CD4-positive, alpha-beta T cell treated with Interleukin-15 for 4 hours (primary cell): ENCODE results near the gene CCNJL.

Experiments used
- DNase-seq: peaks from one replicate; pipeline ENCODE4 v3.0.0-alpha.2; 2020; ENCODE audit warnings: low spot score

Gene CCNJL

GRCh38 chr5:160333721-160334120 is 21.4 kb upstream of the CCNJL start:
- no peak for DNase-seq

- DNase-seq, result no peak
Observed at GRCh38 chr5:160330212-160330611, 17.8 kb upstream of the CCNJL start.

- DNase-seq, result no peak
Observed at GRCh38 chr5:160327818-160328217, 15.5 kb upstream of the CCNJL start.

GRCh38 chr5:160326981-160327380 is 14.6 kb upstream of the CCNJL start:
- DNase-seq, result no peak

GRCh38 chr5:160325716-160326115 is 13.4 kb upstream of the CCNJL start:
- no peak for DNase-seq

GRCh38 chr5:160324886-160325285 is 12.5 kb upstream of the CCNJL start:
- DNase-seq, result no peak

- DNase-seq, result no peak
Observed at GRCh38 chr5:160318409-160318808, 6.0 kb upstream of the CCNJL start.

GRCh38 chr5:160317434-160317833 is 5.1 kb upstream of the CCNJL start:
- DNase-seq, result no peak

- no peak for DNase-seq
Observed at GRCh38 chr5:160315968-160316367, 3.6 kb upstream of the CCNJL start.

- no peak for DNase-seq
Observed at GRCh38 chr5:160312960-160313727, 780 bp upstream of the CCNJL start.

GRCh38 chr5:160311491-160312133 is 752 bp downstream of the CCNJL start:
- DNase-seq, result no peak

GRCh38 chr5:160310552-160311295 is 1.6 kb downstream of the CCNJL start:
- no peak for DNase-seq

- no peak for DNase-seq
Observed at GRCh38 chr5:160310140-160310539, 2.2 kb downstream of the CCNJL start.

GRCh38 chr5:160306696-160307095 is 5.7 kb downstream of the CCNJL start:
- DNase-seq, result no peak

GRCh38 chr5:160305319-160305718 is 7.0 kb downstream of the CCNJL start:
- DNase-seq, result no peak

- DNase-seq, result no peak
Observed at GRCh38 chr5:160303690-160304089, 8.7 kb downstream of the CCNJL start.

- no peak for DNase-seq
Observed at GRCh38 chr5:160298189-160298588, 14.2 kb downstream of the CCNJL start.

- no peak for DNase-seq
Observed at GRCh38 chr5:160297776-160298175, 14.6 kb downstream of the CCNJL start.

GRCh38 chr5:160297004-160297403 is 15.4 kb downstream of the CCNJL start:
- DNase-seq, result no peak

- no peak for DNase-seq
Observed at GRCh38 chr5:160296496-160296895, 15.9 kb downstream of the CCNJL start.

GRCh38 chr5:160293901-160294561 is 18.3 kb downstream of the CCNJL start:
- DNase-seq, result no peak

- no peak for DNase-seq
Observed at GRCh38 chr5:160293386-160293785, 19.0 kb downstream of the CCNJL start.

- DNase-seq, result no peak
Observed at GRCh38 chr5:160291467-160291866, 20.9 kb downstream of the CCNJL start.
